Germinal center (tissue), 1 donor: ENCODE measurements around the gene MEGF10.

Experiments used
- DNase-seq: peaks from one replicate; pipeline ENCODE4 v3.0.0; 2012; ENCODE audit warnings: mixed read lengths, low spot score

MEGF10 gene

GRCh38 chr5:127326976-127327755 is 36.6 kb downstream of the MEGF10 start:
- no peak for DNase-seq

GRCh38 chr5:127330116-127330515 is 39.5 kb downstream of the MEGF10 start:
- DNase-seq: no peak

GRCh38 chr5:127331890-127332649 is 41.5 kb downstream of the MEGF10 start:
- no peak for DNase-seq

- DNase-seq: no peak
These were observed 42.9 kb downstream of the MEGF10 start for GRCh38 chr5:127333483-127333882.

- no peak for DNase-seq
These were observed 44.8 kb downstream of the MEGF10 start for GRCh38 chr5:127335381-127335780.

- no peak for DNase-seq
These were observed 47.3 kb downstream of the MEGF10 start for GRCh38 chr5:127337876-127338275.

GRCh38 chr5:127338501-127338900 is 47.9 kb downstream of the MEGF10 start:
- DNase-seq: no peak

- no peak for DNase-seq
These were observed 50.0 kb downstream of the MEGF10 start for GRCh38 chr5:127340606-127341005.

- no peak for DNase-seq
These were observed 51.8 kb downstream of the MEGF10 start for GRCh38 chr5:127342364-127342763.

GRCh38 chr5:127343313-127343712 is 52.7 kb downstream of the MEGF10 start:
- no peak for DNase-seq

GRCh38 chr5:127343866-127344265 is 53.3 kb downstream of the MEGF10 start:
- no peak for DNase-seq

- no peak for DNase-seq
These were observed 54.3 kb downstream of the MEGF10 start for GRCh38 chr5:127344931-127345330.

- no peak for DNase-seq
These were observed 60.8 kb downstream of the MEGF10 start for GRCh38 chr5:127351418-127351817.

GRCh38 chr5:127352068-127352467 is 61.5 kb downstream of the MEGF10 start:
- no peak for DNase-seq

- no peak for DNase-seq
These were observed 62.7 kb downstream of the MEGF10 start for GRCh38 chr5:127353327-127353726.

- DNase-seq: no peak
These were observed 63.2 kb downstream of the MEGF10 start for GRCh38 chr5:127353796-127354195.

GRCh38 chr5:127355337-127355736 is 64.7 kb downstream of the MEGF10 start:
- no peak for DNase-seq

GRCh38 chr5:127358284-127358683 is 67.7 kb downstream of the MEGF10 start:
- DNase-seq: no peak

- no peak for DNase-seq
These were observed 68.1 kb downstream of the MEGF10 start for GRCh38 chr5:127358740-127359139.

- DNase-seq: no peak
These were observed 68.9 kb downstream of the MEGF10 start for GRCh38 chr5:127359502-127359901.

GRCh38 chr5:127363403-127363802 is 72.8 kb downstream of the MEGF10 start:
- DNase-seq: no peak

- DNase-seq: no peak
These were observed 76.4 kb downstream of the MEGF10 start for GRCh38 chr5:127367029-127367428.

GRCh38 chr5:127367946-127368465 is 77.4 kb downstream of the MEGF10 start:
- DNase-seq: no peak
